ENCODE data around the gene RASGRF1.

Gene RASGRF1

DNA sequence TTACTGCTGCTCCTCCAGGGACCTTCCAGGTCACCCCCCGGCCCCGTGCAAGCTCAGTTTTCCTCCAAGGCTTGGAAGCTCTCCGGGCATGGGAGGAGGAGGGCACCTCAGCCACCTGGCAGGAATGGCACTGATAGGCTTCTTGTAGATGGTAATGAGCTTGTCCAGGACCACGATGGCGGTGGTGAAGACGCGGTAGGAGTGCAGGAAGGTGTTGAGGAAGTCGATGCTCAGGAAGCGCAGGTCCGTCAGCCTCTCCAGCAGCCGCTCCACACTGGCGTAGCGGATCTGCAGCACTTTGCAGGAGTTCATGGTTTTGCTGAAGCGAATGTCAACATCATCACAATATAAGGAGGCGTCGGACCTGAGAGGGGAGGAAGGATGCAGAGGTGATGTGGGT, 84.5 kb downstream of the RASGRF1 start (continued):
- TF ChIP-seq BCL11A (tag by site-specific recombination; IDR thresholded peaks at IDR 0.05; ENCODE audit: low read depth), result no peak
- TF ChIP-seq SP7 (tag by site-specific recombination; IDR thresholded peaks at IDR 0.05), result no peak
- TF ChIP-seq ZBTB8A (tag by site-specific recombination; IDR thresholded peaks at IDR 0.05), result no peak
- TF ChIP-seq ZNF677 (tag by site-specific recombination; IDR thresholded peaks at IDR 0.05), result no peak
- TF ChIP-seq ZNF654 (tag by site-specific recombination; IDR thresholded peaks at IDR 0.05; ENCODE audit: low read depth), result no peak
- TF ChIP-seq OVOL3 (tag by site-specific recombination; IDR thresholded peaks at IDR 0.05), result no peak
- TF ChIP-seq ZNF530 (tag by site-specific recombination; IDR thresholded peaks at IDR 0.05; ENCODE audit: low read depth), result no peak
- TF ChIP-seq IKZF3 (tag by site-specific recombination; IDR thresholded peaks at IDR 0.05), result no peak
- TF ChIP-seq ZNF146 (tag by site-specific recombination; IDR thresholded peaks at IDR 0.05), result no peak
- no peak for TF ChIP-seq ZNF571 (tag by site-specific recombination; IDR thresholded peaks at IDR 0.05)

DNA sequence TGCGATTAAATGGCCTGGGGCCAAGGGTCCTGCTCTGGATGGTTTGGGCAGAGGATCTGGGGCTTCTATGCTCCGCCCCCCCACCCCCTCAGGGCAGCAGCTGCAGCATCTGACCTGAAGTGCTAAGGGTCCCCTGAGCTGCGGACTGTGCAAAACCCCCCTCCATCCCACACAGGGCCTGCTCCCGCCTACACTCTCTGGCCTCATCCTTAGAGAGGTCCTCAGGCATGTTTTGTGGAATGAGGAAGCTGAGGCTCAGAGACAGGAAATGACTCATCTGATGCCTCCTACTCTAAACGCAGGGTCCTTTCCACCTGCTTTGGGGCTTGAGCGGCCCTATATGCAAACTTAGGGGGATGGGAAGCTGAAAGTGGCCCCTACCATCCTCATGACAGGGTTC, 86.2 kb downstream of the RASGRF1 start:
- POLR2A ChIA-PET, result interaction anchor here (0.6 kb wide), 1 partner anchor 306 kb away, joined by 3 read pairs; the partner anchor contains the start of gene TMED3
- H3K36me3 ChIP-seq (ENCODE audit: control insufficient read depth in 2 of 2, insufficient read depth in 1 of 2, low read length in 2 of 2), result no peaks in the 10 kb centered on the region
- H3K4me1 ChIP-seq (ENCODE audit: control insufficient read depth, insufficient read depth, low read length), result no peaks in the 10 kb centered on the region
- no peak overlapping the region for H3K4me3 ChIP-seq (ENCODE audit: low read depth, low read length)
- H3K9me3 ChIP-seq (ENCODE audit: control insufficient read depth, insufficient read depth, low read depth, low read length), result no peaks in the 10 kb centered on the region
- CTCF ChIA-PET, result interaction anchor here (0.6 to 4.1 kb wide), 8 partner anchors 19 to 180 kb away, joined by 3 to 17 read pairs (median 5); no protein-coding TSS in a partner anchor
- TF ChIP-seq ZNF335 (tag by site-specific recombination; conservative IDR thresholded peaks at IDR 0.05) (0 out of 2 replicates have a peak, but pooled peaks have one; percentile 18), ZNF670 (tag by site-specific recombination; IDR thresholded peaks at IDR 0.05; ENCODE audit: low read depth) (no peak), ZNF549 (tag by site-specific recombination; IDR thresholded peaks at IDR 0.05) (no peak), ZFHX2 (tag by site-specific recombination; conservative IDR thresholded peaks at IDR 0.05) (peak; percentile 93), EGR2 (tag by site-specific recombination; IDR thresholded peaks at IDR 0.05; ENCODE audit: low read depth) (peak; percentile 79)
- no peak overlapping the region for H3K27ac ChIP-seq (ENCODE audit: extremely low read depth, low read depth, low read length)

DNA sequence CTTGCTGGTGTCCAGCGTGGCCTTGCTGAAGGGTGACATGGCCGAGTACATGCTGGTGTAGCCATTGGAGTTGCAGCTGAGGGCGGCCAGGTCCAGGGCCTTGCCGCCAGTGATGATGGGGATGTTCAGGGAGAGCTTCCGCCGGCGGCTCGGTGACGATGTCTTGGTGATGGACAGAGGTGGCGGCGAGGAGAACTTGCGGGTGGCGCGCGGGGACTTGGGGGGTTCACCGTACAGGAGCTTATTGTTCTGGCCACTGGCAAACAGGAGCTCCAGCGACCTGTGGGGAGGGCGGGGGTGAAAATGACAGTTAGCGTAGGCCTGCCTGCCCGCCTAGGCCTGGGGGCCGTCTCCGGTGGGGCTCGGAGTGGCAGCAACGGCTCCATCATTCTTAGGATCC, 86.7 kb downstream of the RASGRF1 start:
- Histone ChIP-seq H3K36me3 (ENCODE audit: control insufficient read depth in 2 of 2, insufficient read depth in 1 of 2, low read length in 2 of 2) (no peaks in the 10 kb centered on the region), H3K4me3 (ENCODE audit: low read depth, low read length) (no peak overlapping the region), H3K9me3 (ENCODE audit: control insufficient read depth, insufficient read depth, low read depth, low read length) (no peaks in the 10 kb centered on the region), H3K4me1 (ENCODE audit: control insufficient read depth, insufficient read depth, low read length) (no peaks in the 10 kb centered on the region), H3K27ac (ENCODE audit: extremely low read depth, low read depth, low read length) (no peak overlapping the region)
- TF ChIP-seq ZNF571 (tag by site-specific recombination; IDR thresholded peaks at IDR 0.05) (no peak), KLF9 (tag by site-specific recombination; IDR thresholded peaks at IDR 0.05; ENCODE audit: low read depth) (no peak), ZNF48 (tag by site-specific recombination; IDR thresholded peaks at IDR 0.05) (no peak), ZNF121 (tag by site-specific recombination; IDR thresholded peaks at IDR 0.05) (no peak), YY1 (tag by site-specific recombination; IDR thresholded peaks at IDR 0.05) (no peak), ZNF169 (tag by site-specific recombination; IDR thresholded peaks at IDR 0.05) (no peak), ZNF23 (tag by site-specific recombination; IDR thresholded peaks at IDR 0.05; ENCODE audit: borderline replicate concordance) (no peak), ZNF24 (tag by site-specific recombination; IDR thresholded peaks at IDR 0.05) (no peak), ZNF629 (tag by site-specific recombination; IDR thresholded peaks at IDR 0.05) (no peak), SCRT1 (tag by site-specific recombination; IDR thresholded peaks at IDR 0.05; ENCODE audit: borderline replicate concordance) (no peak)
- TF ChIP-seq, protein P1, sequence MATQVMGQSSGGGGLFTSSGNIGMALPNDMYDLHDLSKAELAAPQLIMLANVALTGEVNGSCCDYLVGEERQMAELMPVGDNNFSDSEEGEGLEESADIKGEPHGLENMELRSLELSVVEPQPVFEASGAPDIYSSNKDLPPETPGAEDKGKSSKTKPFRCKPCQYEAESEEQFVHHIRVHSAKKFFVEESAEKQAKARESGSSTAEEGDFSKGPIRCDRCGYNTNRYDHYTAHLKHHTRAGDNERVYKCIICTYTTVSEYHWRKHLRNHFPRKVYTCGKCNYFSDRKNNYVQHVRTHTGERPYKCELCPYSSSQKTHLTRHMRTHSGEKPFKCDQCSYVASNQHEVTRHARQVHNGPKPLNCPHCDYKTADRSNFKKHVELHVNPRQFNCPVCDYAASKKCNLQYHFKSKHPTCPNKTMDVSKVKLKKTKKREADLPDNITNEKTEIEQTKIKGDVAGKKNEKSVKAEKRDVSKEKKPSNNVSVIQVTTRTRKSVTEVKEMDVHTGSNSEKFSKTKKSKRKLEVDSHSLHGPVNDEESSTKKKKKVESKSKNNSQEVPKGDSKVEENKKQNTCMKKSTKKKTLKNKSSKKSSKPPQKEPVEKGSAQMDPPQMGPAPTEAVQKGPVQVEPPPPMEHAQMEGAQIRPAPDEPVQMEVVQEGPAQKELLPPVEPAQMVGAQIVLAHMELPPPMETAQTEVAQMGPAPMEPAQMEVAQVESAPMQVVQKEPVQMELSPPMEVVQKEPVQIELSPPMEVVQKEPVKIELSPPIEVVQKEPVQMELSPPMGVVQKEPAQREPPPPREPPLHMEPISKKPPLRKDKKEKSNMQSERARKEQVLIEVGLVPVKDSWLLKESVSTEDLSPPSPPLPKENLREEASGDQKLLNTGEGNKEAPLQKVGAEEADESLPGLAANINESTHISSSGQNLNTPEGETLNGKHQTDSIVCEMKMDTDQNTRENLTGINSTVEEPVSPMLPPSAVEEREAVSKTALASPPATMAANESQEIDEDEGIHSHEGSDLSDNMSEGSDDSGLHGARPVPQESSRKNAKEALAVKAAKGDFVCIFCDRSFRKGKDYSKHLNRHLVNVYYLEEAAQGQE (tag by site-specific recombination; IDR thresholded peaks at IDR 0.05), result no peak
- CTCF ChIA-PET, result interaction anchor here (0.6 to 4.1 kb wide), 8 partner anchors 19 to 180 kb away, joined by 3 to 17 read pairs (median 5); no protein-coding TSS in a partner anchor
- POLR2A ChIA-PET, result interaction anchor here (0.6 kb wide), 1 partner anchor 230 kb away, joined by 3 read pairs; no protein-coding TSS in a partner anchor

Data from HEK293 (cell line).